GM12872 (cell line): Measurements from ENCODE around the gene BRD4.

Source experiments
- CTCF ChIP-seq: IDR thresholded peaks from 3 replicates; pipeline ENCODE4 v1.5.1; 2011; ENCODE audit warnings: low read depth, mild to moderate bottlenecking, low read length, moderate library complexity; ENCODE audit not compliant: insufficient read depth

BRD4 gene

GRCh38 chr19:15288146-15288963 lies 44.0 kb downstream of the BRD4 start:
- no peak for TF ChIP-seq CTCF

GRCh38 chr19:15287496-15287895 lies 44.8 kb downstream of the BRD4 start:
- TF ChIP-seq CTCF: no peak

GRCh38 chr19:15286688-15287365 lies 45.5 kb downstream of the BRD4 start:
- no peak for TF ChIP-seq CTCF

- TF ChIP-seq CTCF: no peak
These were observed 46.3 kb downstream of the BRD4 start for GRCh38 chr19:15285896-15286591.

- no peak for TF ChIP-seq CTCF
These were observed 47.4 kb downstream of the BRD4 start for GRCh38 chr19:15284896-15285295.

GRCh38 chr19:15284091-15284490 lies 48.2 kb downstream of the BRD4 start:
- no peak for TF ChIP-seq CTCF

- TF ChIP-seq CTCF: no peak
These were observed 49.0 kb downstream of the BRD4 start for GRCh38 chr19:15283141-15283883.
